HEK293 (cell line): ENCODE data around the gene WNK3.

Experiments used
- CTCF ChIA-PET: fragments of 350-600 bp; formaldehyde crosslinking; extraction: SDS; loops from one replicate; lab custom pipeline; 2021; ENCODE audit warnings: antibody characterized with exemption; lab: Yijun Ruan, JAX
- POLR2A ChIA-PET: fragments of 300-600 bp; formaldehyde crosslinking; extraction: SDS; loops from one replicate; lab custom pipeline; 2020; ENCODE audit warnings: antibody characterized with exemption, inconsistent platforms; lab: Yijun Ruan, JAX
- H3K27ac ChIP-seq: fragments of 200-500 bp; sonication (Bioruptor generic); 2 replicates; pipeline ENCODE4 v1.5.1; 2014; ENCODE audit warnings: low read depth, low read length, control low read depth, inconsistent platforms; ENCODE audit errors: extremely low read depth
- H3K36me3 ChIP-seq, 2 experiments: fragments of 200-500 bp in 1 of 2; sonication (Bioruptor generic) in 1 of 2; 1 replicate in 1 of 2; 2 replicates in 1 of 2; pipeline ENCODE4 v1.5.1; 2014 to 2017; ENCODE audit warnings: inconsistent platforms in 2 of 2, low read length in 2 of 2; ENCODE audit not compliant: control insufficient read depth in 2 of 2, insufficient read depth in 1 of 2
- H3K4me1 ChIP-seq: fragments of 200-500 bp; sonication (Bioruptor generic); 2 replicates; pipeline ENCODE4 v1.5.1; 2014; ENCODE audit warnings: mild to moderate bottlenecking, low read length, inconsistent platforms; ENCODE audit not compliant: control insufficient read depth, insufficient read depth
- H3K4me3 ChIP-seq: 2 replicates; pipeline ENCODE4 v1.5.1; 2011; ENCODE audit warnings: low read depth, mild to moderate bottlenecking, control low read depth, low read length, moderate library complexity
- H3K9me3 ChIP-seq: fragments of 200-500 bp; sonication (Bioruptor generic); 2 replicates; pipeline ENCODE4 v1.5.1; 2014; ENCODE audit warnings: low read depth, low read length, inconsistent platforms; ENCODE audit not compliant: control insufficient read depth, insufficient read depth
- GLIS2 ChIP-seq: fragments of 450-650 bp; formaldehyde crosslinking; IDR thresholded peaks from 2 replicates; pipeline ENCODE4 v1.5.1; 2016; ENCODE audit warnings: missing biosample characterization, missing genetic modification characterization
- KLF16 ChIP-seq: fragments of 450-650 bp; formaldehyde crosslinking; IDR thresholded peaks from 2 replicates; pipeline ENCODE4 v1.5.1; 2017; ENCODE audit warnings: missing biosample characterization, missing genetic modification characterization
- KLF7 ChIP-seq: fragments of 450-650 bp; formaldehyde crosslinking; IDR thresholded peaks from 2 replicates; pipeline ENCODE4 v1.5.1; 2016; ENCODE audit warnings: missing biosample characterization, missing genetic modification characterization, borderline replicate concordance
- RBAK ChIP-seq: fragments of 450-650 bp; formaldehyde crosslinking; IDR thresholded peaks from 2 replicates; pipeline ENCODE4 v1.5.1; 2016; ENCODE audit warnings: missing biosample characterization, missing genetic modification characterization
- REPIN1 ChIP-seq: fragments of 450-650 bp; formaldehyde crosslinking; IDR thresholded peaks from 2 replicates; pipeline ENCODE4 v1.5.1; 2017; ENCODE audit warnings: missing biosample characterization, missing genetic modification characterization, low read depth
- SP2 ChIP-seq: fragments of 450-650 bp; formaldehyde crosslinking; IDR thresholded peaks from 2 replicates; pipeline ENCODE4 v1.5.1; 2016; ENCODE audit warnings: missing biosample characterization, missing genetic modification characterization
- ZBTB6 ChIP-seq: fragments of 450-650 bp; formaldehyde crosslinking; IDR thresholded peaks from 2 replicates; pipeline ENCODE4 v1.5.1; 2017; ENCODE audit warnings: missing biosample characterization, missing genetic modification characterization
- ZFHX2 ChIP-seq: fragments of 450-650 bp; formaldehyde crosslinking; conservative IDR thresholded peaks from 2 replicates; pipeline ENCODE4 v1.5.1; 2016; ENCODE audit warnings: missing biosample characterization, missing genetic modification characterization
- ZNF140 ChIP-seq: fragments of 450-650 bp; formaldehyde crosslinking; IDR thresholded peaks from 2 replicates; pipeline ENCODE4 v1.5.1; 2016; ENCODE audit warnings: missing biosample characterization, missing genetic modification characterization
- ZNF169 ChIP-seq: fragments of 450-650 bp; formaldehyde crosslinking; IDR thresholded peaks from 2 replicates; pipeline ENCODE4 v1.5.1; 2016; ENCODE audit warnings: missing biosample characterization, missing genetic modification characterization
- ZNF19 ChIP-seq: fragments of 450-650 bp; formaldehyde crosslinking; IDR thresholded peaks from 2 replicates; pipeline ENCODE4; 2016; ENCODE audit warnings: missing biosample characterization, missing genetic modification characterization, low read depth
- ZNF266 ChIP-seq: fragments of 450-650 bp; formaldehyde crosslinking; IDR thresholded peaks from 2 replicates; pipeline ENCODE4 v1.5.1; 2016; ENCODE audit warnings: missing biosample characterization, missing genetic modification characterization, low read depth
- ZNF280C ChIP-seq: fragments of 450-650 bp; formaldehyde crosslinking; IDR thresholded peaks from 2 replicates; pipeline ENCODE4 v1.5.1; 2016; ENCODE audit warnings: missing biosample characterization, missing genetic modification characterization
- ZNF324 ChIP-seq: fragments of 450-650 bp; formaldehyde crosslinking; IDR thresholded peaks from 2 replicates; pipeline ENCODE4 v1.5.1; 2016; ENCODE audit warnings: missing biosample characterization, missing genetic modification characterization
- ZNF341 ChIP-seq: fragments of 450-650 bp; formaldehyde crosslinking; IDR thresholded peaks from 2 replicates; pipeline ENCODE4; 2016; ENCODE audit warnings: low read depth, missing biosample characterization, missing genetic modification characterization
- ZNF366 ChIP-seq: fragments of 450-650 bp; formaldehyde crosslinking; conservative IDR thresholded peaks from 2 replicates; pipeline ENCODE4 v1.5.1; 2016; ENCODE audit warnings: missing biosample characterization, missing genetic modification characterization
- ZNF391 ChIP-seq: fragments of 450-650 bp; formaldehyde crosslinking; IDR thresholded peaks from 2 replicates; pipeline ENCODE4 v1.5.1; 2016; ENCODE audit warnings: low read depth, missing biosample characterization, missing genetic modification characterization, borderline replicate concordance
- ZNF416 ChIP-seq: fragments of 450-650 bp; formaldehyde crosslinking; IDR thresholded peaks from 2 replicates; pipeline ENCODE4 v1.5.1; 2016; ENCODE audit warnings: missing biosample characterization, missing genetic modification characterization
- ZNF473 ChIP-seq: fragments of 450-650 bp; formaldehyde crosslinking; IDR thresholded peaks from 2 replicates; pipeline ENCODE4 v1.5.1; 2017; ENCODE audit warnings: missing biosample characterization, missing genetic modification characterization
- ZNF529 ChIP-seq: fragments of 450-650 bp; formaldehyde crosslinking; IDR thresholded peaks from 2 replicates; pipeline ENCODE4 v1.5.1; 2017; ENCODE audit warnings: missing genetic modification characterization, missing biosample characterization; ENCODE audit not compliant: insufficient replicate concordance
- ZNF561 ChIP-seq: fragments of 450-650 bp; IDR thresholded peaks from 2 replicates; pipeline ENCODE4 v1.5.1; 2018; ENCODE audit warnings: missing biosample characterization, missing genetic modification characterization, borderline replicate concordance
- ZNF623 ChIP-seq: fragments of 450-650 bp; formaldehyde crosslinking; IDR thresholded peaks from 2 replicates; pipeline ENCODE4 v1.5.1; 2016; ENCODE audit warnings: missing biosample characterization, missing genetic modification characterization
- ZNF701 ChIP-seq: fragments of 450-650 bp; formaldehyde crosslinking; IDR thresholded peaks from 2 replicates; pipeline ENCODE4 v1.5.1; 2016; ENCODE audit warnings: missing biosample characterization, missing genetic modification characterization
- ZNF76 ChIP-seq: fragments of 450-650 bp; formaldehyde crosslinking; IDR thresholded peaks from 2 replicates; pipeline ENCODE4; 2016; ENCODE audit warnings: low read depth, missing biosample characterization, missing genetic modification characterization, borderline replicate concordance
- ZNF792 ChIP-seq: fragments of 450-650 bp; formaldehyde crosslinking; IDR thresholded peaks from 2 replicates; pipeline ENCODE4 v1.5.1; 2016; ENCODE audit warnings: missing biosample characterization, missing genetic modification characterization
- ZXDB ChIP-seq: fragments of 450-650 bp; formaldehyde crosslinking; IDR thresholded peaks from 2 replicates; pipeline ENCODE4 v1.5.1; 2016; ENCODE audit warnings: missing biosample characterization, missing genetic modification characterization

WNK3 gene

GRCh38 chrX:54198262-54198661, 159.6 kb downstream of the WNK3 start:
- Histone ChIP-seq H3K27ac (no peak overlapping the region), H3K36me3 (no peaks in the 10 kb centered on the region), H3K4me1 (no peaks in the 10 kb centered on the region), H3K4me3 (no peak overlapping the region), H3K9me3 (no peaks in the 10 kb centered on the region)
- ChIA-PET CTCF (no interaction called here), POLR2A (interaction anchor here (0.7 kb wide), 1 partner anchor 16 kb away, joined by 3 read pairs; no protein-coding TSS in a partner anchor)
- no peak for TF ChIP-seq GLIS2 (tag by site-specific recombination)
- TF ChIP-seq ZNF529: no peak
- no peak for TF ChIP-seq ZNF324
- TF ChIP-seq SP2 (tag by site-specific recombination): no peak
- no peak for TF ChIP-seq ZNF623 (tag by site-specific recombination)
- no peak for TF ChIP-seq ZNF792 (tag by site-specific recombination)
- TF ChIP-seq ZNF341 (tag by site-specific recombination): no peak
- no peak for TF ChIP-seq KLF16
- TF ChIP-seq ZFHX2: no peak
- TF ChIP-seq KLF7 (tag by site-specific recombination): no peak
- no peak for TF ChIP-seq ZNF266 (tag by site-specific recombination)

GRCh38 chrX:54194982-54195588, 162.8 kb downstream of the WNK3 start:
- no peak overlapping the region for H3K27ac ChIP-seq
- H3K36me3 ChIP-seq: no peaks in the 10 kb centered on the region; a peak in 1 of 3 replicates
- POLR2A ChIA-PET: no interaction called here
- CTCF ChIA-PET: interaction anchor here (0.6 kb wide), 1 partner anchor 115 kb away, joined by 3 read pairs; no protein-coding TSS in a partner anchor
- TF ChIP-seq ZNF391 (tag by site-specific recombination): no peak
- no peaks in the 10 kb centered on the region for H3K4me1 ChIP-seq
- no peaks in the 10 kb centered on the region; the same call in 1 of the 2 replicates for H3K9me3 ChIP-seq
- H3K4me3 ChIP-seq: no peak overlapping the region

- Histone ChIP-seq H3K4me1 (no peaks in the 10 kb centered on the region), H3K4me3 (no peak overlapping the region), H3K9me3 (no peaks in the 10 kb centered on the region; the same call in 1 of the 2 replicates), H3K27ac (no peak overlapping the region), H3K36me3 (no peaks in the 10 kb centered on the region; a peak in 1 of 3 replicates)
- CTCF ChIA-PET: no interaction called here
- TF ChIP-seq ZNF19 (no peak), ZNF140 (tag by site-specific recombination) (no peak), ZNF366 (tag by site-specific recombination) (no peak), ZNF561 (tag by site-specific recombination) (no peak), SP2 (tag by site-specific recombination) (no peak), REPIN1 (tag by site-specific recombination) (no peak), ZNF169 (tag by site-specific recombination) (no peak), RBAK (tag by site-specific recombination) (no peak), ZNF473 (tag by site-specific recombination) (no peak)
- POLR2A ChIA-PET: no interaction called here
Measured at GRCh38 chrX:54193085-54193821, 164.6 kb downstream of the WNK3 start.

GRCh38 chrX:54184474-54184873, 173.4 kb downstream of the WNK3 start:
- CTCF ChIA-PET: interaction anchor here (0.6 kb wide), 1 partner anchor 255 kb away, joined by 3 read pairs; no protein-coding TSS in a partner anchor
- TF ChIP-seq ZNF341 (tag by site-specific recombination): no peak
- TF ChIP-seq ZXDB: no peak
- TF ChIP-seq ZBTB6 (tag by site-specific recombination): no peak
- no peak for TF ChIP-seq ZNF701 (tag by site-specific recombination)
- no peak for TF ChIP-seq ZNF416 (tag by site-specific recombination)
- no peak for TF ChIP-seq ZNF76 (tag by site-specific recombination)
- no peak for TF ChIP-seq ZNF280C (tag by site-specific recombination)

More at GRCh38 chrX:54184474-54184873, 173.4 kb downstream of the WNK3 start:
- Histone ChIP-seq H3K27ac (no peak overlapping the region), H3K4me3 (no peak overlapping the region), H3K36me3 (no peaks in the 10 kb centered on the region), H3K9me3 (no peaks in the 10 kb centered on the region), H3K4me1 (0 out of 2 replicates have a peak, but pooled peaks cover 2% of the 10 kb centered on the region)
- POLR2A ChIA-PET: no interaction called here
